A673 (cell line): Measurements from ENCODE around the gene GLRA3.

Experiments
- EZH2 ChIP-seq: fragments of 200-600 bp; sonication (generic); IDR thresholded peaks from 2 replicates; pipeline ENCODE4 v1.6.1; 2017; ENCODE audit warnings: borderline replicate concordance, low read depth, mild to moderate bottlenecking, mixed read lengths, antibody characterized with exemption, low read length; ENCODE audit not compliant: poor library complexity, severe bottlenecking
- TF ChIP-seq, protein P1 (sequence below): fragments of 300-800, 200-600 bp; sonication (generic); conservative IDR thresholded peaks from 2 replicates; pipeline ENCODE4 v1.5.1; 2017; ENCODE audit warnings: low read depth, mild to moderate bottlenecking, antibody characterized with exemption, low read length, moderate library complexity, mixed read lengths

DNA sequence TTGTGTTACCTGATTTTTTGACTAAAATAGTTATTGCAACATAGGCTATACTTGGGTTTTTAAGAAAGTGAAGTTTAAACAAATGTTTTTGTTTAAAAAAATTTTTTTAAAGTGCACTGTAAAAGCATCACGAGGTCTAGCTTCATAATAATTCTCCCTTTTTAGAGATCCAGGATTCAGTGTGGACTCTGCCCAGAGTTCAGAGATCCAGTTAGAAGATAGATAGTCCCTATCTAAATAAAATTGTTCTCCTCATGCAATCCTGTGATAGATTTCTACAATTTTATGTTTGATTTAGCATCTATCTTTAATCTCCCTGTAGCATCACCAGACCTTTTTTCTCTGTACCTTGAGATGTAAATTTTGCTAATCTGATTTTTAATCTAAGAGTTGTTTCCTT is 221.3 kb downstream of the GLRA3 start:
- TF ChIP-seq, protein P1, sequence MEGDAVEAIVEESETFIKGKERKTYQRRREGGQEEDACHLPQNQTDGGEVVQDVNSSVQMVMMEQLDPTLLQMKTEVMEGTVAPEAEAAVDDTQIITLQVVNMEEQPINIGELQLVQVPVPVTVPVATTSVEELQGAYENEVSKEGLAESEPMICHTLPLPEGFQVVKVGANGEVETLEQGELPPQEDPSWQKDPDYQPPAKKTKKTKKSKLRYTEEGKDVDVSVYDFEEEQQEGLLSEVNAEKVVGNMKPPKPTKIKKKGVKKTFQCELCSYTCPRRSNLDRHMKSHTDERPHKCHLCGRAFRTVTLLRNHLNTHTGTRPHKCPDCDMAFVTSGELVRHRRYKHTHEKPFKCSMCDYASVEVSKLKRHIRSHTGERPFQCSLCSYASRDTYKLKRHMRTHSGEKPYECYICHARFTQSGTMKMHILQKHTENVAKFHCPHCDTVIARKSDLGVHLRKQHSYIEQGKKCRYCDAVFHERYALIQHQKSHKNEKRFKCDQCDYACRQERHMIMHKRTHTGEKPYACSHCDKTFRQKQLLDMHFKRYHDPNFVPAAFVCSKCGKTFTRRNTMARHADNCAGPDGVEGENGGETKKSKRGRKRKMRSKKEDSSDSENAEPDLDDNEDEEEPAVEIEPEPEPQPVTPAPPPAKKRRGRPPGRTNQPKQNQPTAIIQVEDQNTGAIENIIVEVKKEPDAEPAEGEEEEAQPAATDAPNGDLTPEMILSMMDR = no peak
- no peak for TF ChIP-seq EZH2
